ENCODE results near the gene CCDC13. TPM values are rescaled to one million over a fixed set of nuclear protein-coding genes. Genes with fewer than 3 reads are reported as not detected.
"Not testable (repeated sequence)": the region's sequence is repeated elsewhere in the genome, so short reads cannot be mapped to it uniquely, and the experiment has no call there.

CCDC13 gene
- not detected for total RNA-seq

- peak within 1 kb of the TSS; percentile 73 for H3K27ac ChIP-seq (ENCODE audit: low read depth, low read length)
- peak within 1 kb of the TSS; percentile 78 to 89 (median 81) for H3K9ac ChIP-seq (ENCODE audit: low read depth in 1 of 3, low read length in 3 of 3)
- H3K27me3 ChIP-seq (ENCODE audit: control insufficient read depth in 3 of 3, insufficient read depth in 3 of 3, low read length in 3 of 3) = no peaks in the 10 kb centered on the region
- no peaks in the 10 kb centered on the region for H3K9me3 ChIP-seq (ENCODE audit: control insufficient read depth in 3 of 3, low read length in 3 of 3)
- peak within 1 kb of the TSS; percentile 67 to 89 (median 77) for H3K4me3 ChIP-seq (ENCODE audit: low read length in 3 of 3)
- H3K36me3 ChIP-seq (ENCODE audit: control insufficient read depth in 3 of 3, insufficient read depth in 3 of 3, low read length in 3 of 3) = no peaks in the 10 kb centered on the region
- peaks cover 5 to 8% (median 6%) of the 10 kb centered on the region in 3 donors for H3K4me1 ChIP-seq (ENCODE audit: control insufficient read depth in 3 of 3, insufficient read depth in 3 of 3, low read length in 3 of 3)
Measured at GRCh38 chr3:42772670-42773408, at the start of gene CCDC13. Gene CCDC13, minus strand, starts transcription at chr3:42773253. Its CDS starts 14,908 bp downstream, at chr3:42758345.

- H3K4me1 ChIP-seq (ENCODE audit: control insufficient read depth in 3 of 3, insufficient read depth in 3 of 3, low read length in 3 of 3) = peaks cover 0 to 3% (median 0%) of the 10 kb centered on the region in 3 donors
- H3K27ac ChIP-seq (ENCODE audit: low read depth, low read length) = no peak overlapping the region
- no peaks in the 10 kb centered on the region for H3K27me3 ChIP-seq (ENCODE audit: control insufficient read depth in 3 of 3, insufficient read depth in 3 of 3, low read length in 3 of 3)
- no peaks in the 10 kb centered on the region for H3K36me3 ChIP-seq (ENCODE audit: control insufficient read depth in 3 of 3, insufficient read depth in 3 of 3, low read length in 3 of 3)
- no peaks in the 10 kb centered on the region for H3K9me3 ChIP-seq (ENCODE audit: control insufficient read depth in 3 of 3, low read length in 3 of 3)
- no peak overlapping the region for H3K9ac ChIP-seq (ENCODE audit: low read depth in 1 of 3, low read length in 3 of 3)
- H3K4me3 ChIP-seq (ENCODE audit: low read length in 3 of 3) = no peak overlapping the region
Measured at GRCh38 chr3:42822828-42823227, 49.8 kb upstream of the CCDC13 start.

- no peaks in the 10 kb centered on the region for H3K27me3 ChIP-seq (ENCODE audit: control insufficient read depth in 3 of 3, insufficient read depth in 3 of 3, low read length in 3 of 3)
- H3K4me1 ChIP-seq (ENCODE audit: control insufficient read depth in 3 of 3, insufficient read depth in 3 of 3, low read length in 3 of 3) = no peaks in the 10 kb centered on the region
- H3K27ac ChIP-seq (ENCODE audit: low read depth, low read length) = no peak overlapping the region
- no peak overlapping the region for H3K4me3 ChIP-seq (ENCODE audit: low read length in 3 of 3)
- no peak overlapping the region for H3K9ac ChIP-seq (ENCODE audit: low read depth in 1 of 3, low read length in 3 of 3)
- H3K9me3 ChIP-seq (ENCODE audit: control insufficient read depth in 3 of 3, low read length in 3 of 3) = no peaks in the 10 kb centered on the region
- no peaks in the 10 kb centered on the region for H3K36me3 ChIP-seq (ENCODE audit: control insufficient read depth in 3 of 3, insufficient read depth in 3 of 3, low read length in 3 of 3)
Measured at GRCh38 chr3:42820746-42821051, 47.6 kb upstream of the CCDC13 start.

GRCh38 chr3:42819351-42819965 is 46.4 kb upstream of the CCDC13 start:
- Histone ChIP-seq H3K9ac (ENCODE audit: low read depth in 1 of 3, low read length in 3 of 3) (no peak overlapping the region), H3K9me3 (ENCODE audit: control insufficient read depth in 3 of 3, low read length in 3 of 3) (no peaks in the 10 kb centered on the region), H3K4me3 (ENCODE audit: low read length in 3 of 3) (no peak overlapping the region), H3K4me1 (ENCODE audit: control insufficient read depth in 3 of 3, insufficient read depth in 3 of 3, low read length in 3 of 3) (no peaks in the 10 kb centered on the region), H3K36me3 (ENCODE audit: control insufficient read depth in 3 of 3, insufficient read depth in 3 of 3, low read length in 3 of 3) (no peaks in the 10 kb centered on the region), H3K27me3 (ENCODE audit: control insufficient read depth in 3 of 3, insufficient read depth in 3 of 3, low read length in 3 of 3) (no peaks in the 10 kb centered on the region), H3K27ac (ENCODE audit: low read depth, low read length) (no peak overlapping the region)

GRCh38 chr3:42815826-42816225 is 42.8 kb upstream of the CCDC13 start:
- no peak overlapping the region for H3K4me3 ChIP-seq (ENCODE audit: low read length in 3 of 3)
- H3K4me1 ChIP-seq (ENCODE audit: control insufficient read depth in 3 of 3, insufficient read depth in 3 of 3, low read length in 3 of 3) = no peaks in the 10 kb centered on the region
- H3K9ac ChIP-seq (ENCODE audit: low read depth in 1 of 3, low read length in 3 of 3) = no peak overlapping the region
- H3K9me3 ChIP-seq (ENCODE audit: control insufficient read depth in 3 of 3, low read length in 3 of 3) = no peaks in the 10 kb centered on the region
- no peaks in the 10 kb centered on the region for H3K36me3 ChIP-seq (ENCODE audit: control insufficient read depth in 3 of 3, insufficient read depth in 3 of 3, low read length in 3 of 3)
- no peak overlapping the region for H3K27ac ChIP-seq (ENCODE audit: low read depth, low read length)
- H3K27me3 ChIP-seq (ENCODE audit: control insufficient read depth in 3 of 3, insufficient read depth in 3 of 3, low read length in 3 of 3) = no peaks in the 10 kb centered on the region

- Histone ChIP-seq H3K27ac (ENCODE audit: low read depth, low read length) (no peak overlapping the region), H3K4me3 (ENCODE audit: low read length in 3 of 3) (no peak overlapping the region), H3K36me3 (ENCODE audit: control insufficient read depth in 3 of 3, insufficient read depth in 3 of 3, low read length in 3 of 3) (no peaks in the 10 kb centered on the region), H3K9me3 (ENCODE audit: control insufficient read depth in 3 of 3, low read length in 3 of 3) (no peaks in the 10 kb centered on the region), H3K9ac (ENCODE audit: low read depth in 1 of 3, low read length in 3 of 3) (no peak overlapping the region), H3K4me1 (ENCODE audit: control insufficient read depth in 3 of 3, insufficient read depth in 3 of 3, low read length in 3 of 3) (no peaks in the 10 kb centered on the region), H3K27me3 (ENCODE audit: control insufficient read depth in 3 of 3, insufficient read depth in 3 of 3, low read length in 3 of 3) (no peaks in the 10 kb centered on the region)
Measured at GRCh38 chr3:42814914-42815507, 42.0 kb upstream of the CCDC13 start.

GRCh38 chr3:42814246-42814645 is 41.2 kb upstream of the CCDC13 start:
- H3K9me3 ChIP-seq (ENCODE audit: control insufficient read depth in 3 of 3, low read length in 3 of 3) = no peaks in the 10 kb centered on the region
- no peak overlapping the region for H3K27ac ChIP-seq (ENCODE audit: low read depth, low read length)
- no peak overlapping the region for H3K4me3 ChIP-seq (ENCODE audit: low read length in 3 of 3)
- no peaks in the 10 kb centered on the region for H3K36me3 ChIP-seq (ENCODE audit: control insufficient read depth in 3 of 3, insufficient read depth in 3 of 3, low read length in 3 of 3)
- no peak overlapping the region for H3K9ac ChIP-seq (ENCODE audit: low read depth in 1 of 3, low read length in 3 of 3)
- no peaks in the 10 kb centered on the region for H3K27me3 ChIP-seq (ENCODE audit: control insufficient read depth in 3 of 3, insufficient read depth in 3 of 3, low read length in 3 of 3)
- H3K4me1 ChIP-seq (ENCODE audit: control insufficient read depth in 3 of 3, insufficient read depth in 3 of 3, low read length in 3 of 3) = no peaks in the 10 kb centered on the region

- H3K9me3 ChIP-seq (ENCODE audit: control insufficient read depth in 3 of 3, low read length in 3 of 3); H3K27ac ChIP-seq (ENCODE audit: low read depth, low read length); H3K4me1 ChIP-seq (ENCODE audit: control insufficient read depth in 3 of 3, insufficient read depth in 3 of 3, low read length in 3 of 3); H3K27me3 ChIP-seq (ENCODE audit: control insufficient read depth in 3 of 3, insufficient read depth in 3 of 3, low read length in 3 of 3); H3K4me3 ChIP-seq (ENCODE audit: low read length in 3 of 3); H3K36me3 ChIP-seq (ENCODE audit: control insufficient read depth in 3 of 3, insufficient read depth in 3 of 3, low read length in 3 of 3); H3K9ac ChIP-seq (ENCODE audit: low read depth in 1 of 3, low read length in 3 of 3): not testable (repeated sequence)
Measured at GRCh38 chr3:42811118-42811883, 38.2 kb upstream of the CCDC13 start.

GRCh38 chr3:42810706-42811105 is 37.7 kb upstream of the CCDC13 start:
- not testable (repeated sequence) for H3K27ac ChIP-seq (ENCODE audit: low read depth, low read length); H3K27me3 ChIP-seq (ENCODE audit: control insufficient read depth in 3 of 3, insufficient read depth in 3 of 3, low read length in 3 of 3); H3K4me1 ChIP-seq (ENCODE audit: control insufficient read depth in 3 of 3, insufficient read depth in 3 of 3, low read length in 3 of 3); H3K4me3 ChIP-seq (ENCODE audit: low read length in 3 of 3); H3K9ac ChIP-seq (ENCODE audit: low read depth in 1 of 3, low read length in 3 of 3); H3K36me3 ChIP-seq (ENCODE audit: control insufficient read depth in 3 of 3, insufficient read depth in 3 of 3, low read length in 3 of 3); H3K9me3 ChIP-seq (ENCODE audit: control insufficient read depth in 3 of 3, low read length in 3 of 3)

- Histone ChIP-seq H3K9me3 (ENCODE audit: control insufficient read depth in 3 of 3, low read length in 3 of 3) (no peaks in the 10 kb centered on the region), H3K4me3 (ENCODE audit: low read length in 3 of 3) (no peak within 1 kb of the TSS), H3K4me1 (ENCODE audit: control insufficient read depth in 3 of 3, insufficient read depth in 3 of 3, low read length in 3 of 3) (peaks cover 0 to 11% (median 3%) of the 10 kb centered on the region in 3 donors), H3K27ac (ENCODE audit: low read depth, low read length) (no peak within 1 kb of the TSS), H3K9ac (ENCODE audit: low read depth in 1 of 3, low read length in 3 of 3) (no peak within 1 kb of the TSS), H3K36me3 (ENCODE audit: control insufficient read depth in 3 of 3, insufficient read depth in 3 of 3, low read length in 3 of 3) (no peaks in the 10 kb centered on the region), H3K27me3 (ENCODE audit: control insufficient read depth in 3 of 3, insufficient read depth in 3 of 3, low read length in 3 of 3) (no peaks in the 10 kb centered on the region)
Measured at GRCh38 chr3:42809202-42809601, 36.1 kb upstream of the CCDC13 start, which contains the start of gene ACKR2. Gene ACKR2, plus strand, starts transcription at chr3:42809445. Its CDS starts 55,058 bp downstream, at chr3:42864503.
